Glutamatergic neuron (in vitro differentiated cells): Measurements from ENCODE around the gene SULT1B1. TPM values are rescaled to one million over a fixed set of nuclear protein-coding genes. Genes with fewer than 3 reads are reported as not detected.
"Not testable (repeated sequence)": the region's sequence is repeated elsewhere in the genome, so short reads cannot be mapped to it uniquely, and the experiment has no call there.

Experiments
- DNase-seq: peaks from one replicate; pipeline ENCODE4 v3.0.0; 2022
- H3K27ac Mint-ChIP-seq: one replicate; pipeline ENCODE4 v1.8.0; 2020; ENCODE audit warnings: mild to moderate bottlenecking, mixed read lengths, inconsistent platforms; ENCODE audit not compliant: unreplicated experiment
- H3K27me3 Mint-ChIP-seq: one replicate; pipeline ENCODE4 v1.8.0; 2020; ENCODE audit warnings: mild to moderate bottlenecking, moderate library complexity, mixed read lengths, inconsistent platforms; ENCODE audit not compliant: unreplicated experiment
- H3K36me3 Mint-ChIP-seq: one replicate; pipeline ENCODE4 v1.8.0; 2020; ENCODE audit warnings: mild to moderate bottlenecking, mixed read lengths, inconsistent platforms; ENCODE audit not compliant: unreplicated experiment
- H3K4me1 Mint-ChIP-seq: one replicate; pipeline ENCODE4 v1.8.0; 2020; ENCODE audit warnings: mild to moderate bottlenecking, low read depth, mixed read lengths, inconsistent platforms; ENCODE audit not compliant: unreplicated experiment
- H3K4me3 Mint-ChIP-seq: one replicate; pipeline ENCODE4 v1.8.0; 2020; ENCODE audit warnings: mild to moderate bottlenecking, mixed read lengths, inconsistent platforms; ENCODE audit not compliant: unreplicated experiment
- H3K9me3 Mint-ChIP-seq: one replicate; pipeline ENCODE4 v1.8.0; 2020; ENCODE audit warnings: mild to moderate bottlenecking, moderate library complexity, mixed read lengths, inconsistent platforms; ENCODE audit not compliant: unreplicated experiment
- total RNA-seq: library from RNA; stranded (reverse); fragmentation: NEBNext Ultra II Directional; extraction: Animal tissue kit (Norgen Biotek cat#: 25700); gene quantifications from one replicate; pipeline ENCODE4 v1.2.1, GENCODE V29; 2021; ENCODE audit not compliant: unreplicated experiment
- TF ChIP-seq, protein P1 (sequence below): fragments of 200-600 bp; sonication (generic); IDR thresholded peaks from one replicate; pipeline ENCODE4 v1.5.0; 2021; ENCODE audit not compliant: partially characterized antibody, unreplicated experiment

SULT1B1 gene
- total RNA-seq, 1 donor from 2014 or later, result 0.10 TPM

DNA sequence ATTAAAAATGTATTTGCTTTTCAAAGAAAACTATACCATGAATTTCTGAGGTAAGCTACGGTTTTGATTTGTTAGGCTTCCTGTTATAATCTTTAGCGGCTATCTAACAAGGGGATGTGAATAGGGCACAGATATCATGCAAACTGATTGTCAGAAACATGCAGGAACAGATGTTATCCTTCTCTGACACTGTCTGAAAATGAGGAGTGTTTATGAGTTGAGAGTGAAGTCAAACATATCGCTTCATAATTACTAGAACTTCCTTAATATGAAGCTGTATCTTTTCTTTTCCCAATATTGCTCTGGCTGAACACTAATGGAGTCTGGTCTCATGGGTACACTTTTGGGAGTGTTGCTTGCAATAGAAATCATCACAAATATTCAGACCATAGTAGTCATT is 16.3 kb upstream of the SULT1B1 start:
- Mint-ChIP-seq H3K4me3 (no peak overlapping the region), H3K36me3 (no peaks in the 10 kb centered on the region), H3K27me3 (no peaks in the 10 kb centered on the region), H3K27ac (no peak overlapping the region), H3K9me3 (no peaks in the 10 kb centered on the region), H3K4me1 (peaks cover 6% of the 10 kb centered on the region)
- TF ChIP-seq, protein P1, sequence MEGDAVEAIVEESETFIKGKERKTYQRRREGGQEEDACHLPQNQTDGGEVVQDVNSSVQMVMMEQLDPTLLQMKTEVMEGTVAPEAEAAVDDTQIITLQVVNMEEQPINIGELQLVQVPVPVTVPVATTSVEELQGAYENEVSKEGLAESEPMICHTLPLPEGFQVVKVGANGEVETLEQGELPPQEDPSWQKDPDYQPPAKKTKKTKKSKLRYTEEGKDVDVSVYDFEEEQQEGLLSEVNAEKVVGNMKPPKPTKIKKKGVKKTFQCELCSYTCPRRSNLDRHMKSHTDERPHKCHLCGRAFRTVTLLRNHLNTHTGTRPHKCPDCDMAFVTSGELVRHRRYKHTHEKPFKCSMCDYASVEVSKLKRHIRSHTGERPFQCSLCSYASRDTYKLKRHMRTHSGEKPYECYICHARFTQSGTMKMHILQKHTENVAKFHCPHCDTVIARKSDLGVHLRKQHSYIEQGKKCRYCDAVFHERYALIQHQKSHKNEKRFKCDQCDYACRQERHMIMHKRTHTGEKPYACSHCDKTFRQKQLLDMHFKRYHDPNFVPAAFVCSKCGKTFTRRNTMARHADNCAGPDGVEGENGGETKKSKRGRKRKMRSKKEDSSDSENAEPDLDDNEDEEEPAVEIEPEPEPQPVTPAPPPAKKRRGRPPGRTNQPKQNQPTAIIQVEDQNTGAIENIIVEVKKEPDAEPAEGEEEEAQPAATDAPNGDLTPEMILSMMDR, result no peak
- no peak for DNase-seq

DNA sequence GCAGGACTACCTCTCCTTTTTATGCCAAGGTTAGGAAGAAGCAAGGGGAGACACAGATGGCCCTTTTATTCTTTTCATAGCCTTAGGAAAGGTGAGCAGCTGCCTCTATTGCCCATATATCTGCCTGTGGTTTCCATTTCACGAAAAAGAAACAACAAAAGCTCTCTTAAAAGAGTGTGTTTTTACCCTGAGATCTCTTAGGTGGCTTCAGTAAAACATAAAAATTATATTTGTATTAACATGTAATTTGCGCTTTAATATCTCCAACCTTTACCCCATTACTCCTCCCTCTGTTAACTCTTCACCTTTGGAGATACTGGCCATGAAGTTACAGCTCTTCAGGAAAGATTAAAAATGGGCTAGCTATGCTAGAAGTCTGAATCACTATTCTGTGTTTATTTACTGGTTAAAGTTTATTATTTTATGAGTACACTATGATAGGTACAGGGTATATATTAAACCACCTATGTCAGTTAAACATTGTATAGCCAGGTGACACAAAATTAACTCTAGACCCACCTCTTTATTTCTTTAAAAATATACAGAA is 15.0 kb upstream of the SULT1B1 start:
- H3K27me3 Mint-ChIP-seq, result no peaks in the 10 kb centered on the region
- no peaks in the 10 kb centered on the region for H3K36me3 Mint-ChIP-seq
- no peak for DNase-seq
- peaks cover 6% of the 10 kb centered on the region for H3K4me1 Mint-ChIP-seq
- TF ChIP-seq, protein P1, result no peak
- no peak overlapping the region for H3K4me3 Mint-ChIP-seq
- no peak overlapping the region for H3K27ac Mint-ChIP-seq
- no peaks in the 10 kb centered on the region for H3K9me3 Mint-ChIP-seq

DNA sequence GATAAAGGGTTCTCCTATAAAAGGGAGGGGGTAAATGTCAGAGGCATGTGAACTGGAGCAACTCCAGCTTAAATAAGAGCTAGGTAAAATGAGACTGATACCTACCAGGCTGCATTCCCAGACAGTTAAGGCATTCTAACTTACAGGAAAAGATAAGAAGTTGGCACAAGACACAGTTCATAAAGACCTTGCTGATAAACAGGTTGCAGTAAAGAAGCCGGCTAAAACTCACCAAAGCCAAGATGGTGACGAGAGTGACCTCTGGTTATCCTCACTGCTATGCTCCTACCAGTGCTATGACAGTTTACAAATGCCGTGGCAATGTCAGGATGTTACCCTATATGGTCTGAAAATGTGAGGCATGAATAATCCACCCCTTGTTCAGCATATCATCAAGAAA is 13.1 kb upstream of the SULT1B1 start:
- H3K36me3 Mint-ChIP-seq, result no peaks in the 10 kb centered on the region
- DNase-seq, result no peak
- H3K27ac Mint-ChIP-seq, result no peak overlapping the region
- no peak overlapping the region for H3K4me3 Mint-ChIP-seq
- TF ChIP-seq, protein P1, result no peak
- H3K27me3 Mint-ChIP-seq, result no peaks in the 10 kb centered on the region
- H3K9me3 Mint-ChIP-seq, result no peaks in the 10 kb centered on the region
- peaks cover 6% of the 10 kb centered on the region for H3K4me1 Mint-ChIP-seq

DNA sequence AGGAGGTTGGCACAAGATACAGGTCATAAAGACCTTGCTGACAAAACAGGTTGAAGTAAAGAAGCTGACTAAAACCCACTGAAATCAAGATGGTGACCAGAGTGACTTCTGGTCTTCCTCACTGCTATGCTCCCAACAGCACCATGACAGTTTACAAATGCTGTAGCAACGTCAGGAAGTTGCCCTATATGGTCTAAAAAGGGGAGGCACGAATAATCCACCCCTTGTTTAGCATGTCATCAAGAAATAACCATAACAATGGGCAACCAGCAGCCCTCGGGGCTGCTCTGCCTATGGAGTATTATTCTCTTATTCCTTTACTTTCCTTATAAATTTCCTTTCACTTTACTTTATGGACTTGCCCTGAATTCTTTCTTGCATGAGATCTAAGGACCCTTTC is 8.1 kb upstream of the SULT1B1 start:
- not testable (repeated sequence) for H3K27ac Mint-ChIP-seq, H3K4me3 Mint-ChIP-seq, H3K36me3 Mint-ChIP-seq, DNase-seq, H3K27me3 Mint-ChIP-seq, H3K4me1 Mint-ChIP-seq, H3K9me3 Mint-ChIP-seq

DNA sequence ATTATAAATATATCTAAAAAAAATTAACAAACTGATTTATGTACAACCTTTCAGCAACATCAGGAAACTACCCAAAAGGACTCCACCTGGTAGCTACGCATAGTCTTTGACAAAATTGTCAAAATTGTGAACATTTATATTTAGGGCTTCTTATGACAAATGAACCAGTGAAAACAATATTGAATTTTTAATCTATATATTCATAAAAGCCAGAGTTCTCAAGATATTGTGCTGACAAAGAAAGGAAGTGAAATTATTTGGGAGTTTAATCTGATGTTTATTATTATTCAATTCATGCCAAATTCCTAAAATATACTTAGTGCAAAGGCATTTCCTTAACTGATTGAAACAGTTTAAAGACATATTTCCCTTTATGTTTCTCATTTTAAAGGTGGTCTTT is 5.3 kb upstream of the SULT1B1 start:
- Mint-ChIP-seq H3K27me3 (peaks cover 1% of the 10 kb centered on the region), H3K36me3 (no peaks in the 10 kb centered on the region)
- TF ChIP-seq, protein P1, result no peak

More for the DNA sequence above, 5.3 kb upstream of the SULT1B1 start:
- H3K4me3 Mint-ChIP-seq, result no peak overlapping the region
- H3K9me3 Mint-ChIP-seq, result peaks cover 1% of the 10 kb centered on the region
- no peak for DNase-seq
- H3K4me1 Mint-ChIP-seq, result no peaks in the 10 kb centered on the region
- H3K27ac Mint-ChIP-seq, result no peak overlapping the region
